Osteoblast (primary cell): ENCODE results near the gene GRM8. TPM values are rescaled to one million over a fixed set of nuclear protein-coding genes. Genes with fewer than 3 reads are reported as not detected.

Experiments used
- DNase-seq: peaks from one replicate; pipeline ENCODE4 v3.0.0; 2011; ENCODE audit warnings: low spot score, mixed read lengths; ENCODE audit not compliant: insufficient read length; ENCODE audit errors: missing footprints
- H2AFZ ChIP-seq: 2 replicates; pipeline ENCODE4 v1.6.0; 2011; ENCODE audit warnings: mild to moderate bottlenecking, low read length
- H3K27ac ChIP-seq: 2 replicates; pipeline ENCODE4 v1.5.1; 2011; ENCODE audit warnings: mild to moderate bottlenecking, low read depth, low read length, moderate library complexity
- H3K27me3 ChIP-seq: 2 replicates; pipeline ENCODE4 v1.6.0; 2012; ENCODE audit warnings: mild to moderate bottlenecking, control low read depth, inconsistent platforms, low read length, moderate library complexity; ENCODE audit not compliant: insufficient read depth
- H3K36me3 ChIP-seq: 2 replicates; pipeline ENCODE4 v1.5.1; 2011; ENCODE audit warnings: mild to moderate bottlenecking, low read length, control low read depth, moderate library complexity; ENCODE audit not compliant: insufficient read depth
- H3K4me1 ChIP-seq: 2 replicates; pipeline ENCODE4 v1.5.1; 2011; ENCODE audit warnings: mild to moderate bottlenecking, low read length, control low read depth, moderate library complexity; ENCODE audit not compliant: insufficient read depth
- H3K4me2 ChIP-seq: 2 replicates; pipeline ENCODE4 v1.6.0; 2011; ENCODE audit warnings: mild to moderate bottlenecking, low read length; ENCODE audit not compliant: insufficient read depth
- H3K4me3 ChIP-seq: fragments of 200-600 bp; sonication (generic); 3 replicates; pipeline ENCODE4 v1.5.1; 2012; ENCODE audit warnings: mild to moderate bottlenecking, low read length, inconsistent platforms; ENCODE audit not compliant: insufficient read depth
- H3K79me2 ChIP-seq: 2 replicates; pipeline ENCODE4 v1.6.0; 2012; ENCODE audit warnings: mild to moderate bottlenecking, low read length, control low read depth, inconsistent platforms; ENCODE audit not compliant: insufficient read depth
- H3K9me3 ChIP-seq: 2 replicates; pipeline ENCODE4 v1.5.1; 2011; ENCODE audit warnings: low read depth, low read length, control low read depth
- H4K20me1 ChIP-seq: 2 replicates; pipeline ENCODE4 v1.6.0; 2012; ENCODE audit warnings: mild to moderate bottlenecking, low read length, control low read depth; ENCODE audit not compliant: insufficient read depth
- CTCF ChIP-seq: IDR thresholded peaks from 2 replicates; pipeline ENCODE4 v1.5.1; 2011; ENCODE audit warnings: mild to moderate bottlenecking, low read depth, low read length, moderate library complexity; ENCODE audit errors: extremely low read depth
- total RNA-seq: library from RNA; depleted of rRNA; stranded (reverse); fragments of >200 nt; gene quantifications from 2 replicates; pipeline ENCODE4 v1.2.3, GENCODE V29; 2012

Gene GRM8
- total RNA-seq, 1 donor: not detected

- H3K9me3 ChIP-seq: no peaks in the 10 kb centered on the region
- no peak for DNase-seq
- H3K79me2 ChIP-seq: no peaks in the 10 kb centered on the region
- H3K4me1 ChIP-seq: no peaks in the 10 kb centered on the region
- no peak overlapping the region for H3K27ac ChIP-seq
- no peak overlapping the region for H2AFZ ChIP-seq
- H3K4me2 ChIP-seq: no peak overlapping the region
- H3K27me3 ChIP-seq: no peaks in the 10 kb centered on the region
- TF ChIP-seq CTCF: no peak
- no peaks in the 10 kb centered on the region for H3K36me3 ChIP-seq
- no peak overlapping the region for H3K4me3 ChIP-seq
- no peaks in the 10 kb centered on the region for H4K20me1 ChIP-seq
Measured at GRCh38 chr7:126805351-126805750, 447.4 kb downstream of the GRM8 start.

- H3K27me3 ChIP-seq: no peaks in the 10 kb centered on the region
- DNase-seq: no peak
- H3K9me3 ChIP-seq: no peaks in the 10 kb centered on the region
- no peak overlapping the region for H3K27ac ChIP-seq
- H3K4me3 ChIP-seq: no peak overlapping the region
- H3K4me1 ChIP-seq: no peaks in the 10 kb centered on the region
- no peak for TF ChIP-seq CTCF
- H3K4me2 ChIP-seq: no peak overlapping the region
- H2AFZ ChIP-seq: no peak overlapping the region
- no peaks in the 10 kb centered on the region for H3K36me3 ChIP-seq
- H4K20me1 ChIP-seq: no peaks in the 10 kb centered on the region
- no peaks in the 10 kb centered on the region for H3K79me2 ChIP-seq
Measured at GRCh38 chr7:126804604-126805003, 448.1 kb downstream of the GRM8 start.

- H3K4me2 ChIP-seq: no peak overlapping the region
Measured at GRCh38 chr7:126803990-126804389, 448.8 kb downstream of the GRM8 start.

GRCh38 chr7:126803060-126803665, 449.6 kb downstream of the GRM8 start:
- no peak overlapping the region for H3K4me2 ChIP-seq
- no peaks in the 10 kb centered on the region for H3K4me1 ChIP-seq
- TF ChIP-seq CTCF: peak; percentile 59
- H3K27ac ChIP-seq: no peak overlapping the region
- H3K9me3 ChIP-seq: no peaks in the 10 kb centered on the region
- no peak overlapping the region for H2AFZ ChIP-seq
- no peaks in the 10 kb centered on the region for H4K20me1 ChIP-seq
- H3K79me2 ChIP-seq: no peaks in the 10 kb centered on the region
- peak; percentile 93 for DNase-seq
- no peaks in the 10 kb centered on the region for H3K36me3 ChIP-seq
- no peaks in the 10 kb centered on the region for H3K27me3 ChIP-seq
- no peak overlapping the region for H3K4me3 ChIP-seq

More at GRCh38 chr7:126803990-126804389, 448.8 kb downstream of the GRM8 start:
- no peaks in the 10 kb centered on the region for H3K4me1 ChIP-seq
- no peaks in the 10 kb centered on the region for H3K36me3 ChIP-seq
- H2AFZ ChIP-seq: no peak overlapping the region
- no peaks in the 10 kb centered on the region for H3K27me3 ChIP-seq
- no peak overlapping the region for H3K4me3 ChIP-seq
- H3K79me2 ChIP-seq: no peaks in the 10 kb centered on the region
- no peaks in the 10 kb centered on the region for H4K20me1 ChIP-seq
- TF ChIP-seq CTCF: no peak
- H3K27ac ChIP-seq: no peak overlapping the region
- no peak for DNase-seq
- no peaks in the 10 kb centered on the region for H3K9me3 ChIP-seq
